NCI-H82 treated with DMSO at 0.1 percent for 48 hours (cell line): ENCODE results near the gene PARD3B.
"Not testable (repeated sequence)": the region's sequence is repeated elsewhere in the genome, so short reads cannot be mapped to it uniquely, and the experiment has no call there.

Source experiments
- DNase-seq: peaks from one replicate; lab custom pipeline; 2025; ENCODE audit not compliant: unreplicated experiment; lab: John Stamatoyannopoulos, UW

The PARD3B gene

DNA sequence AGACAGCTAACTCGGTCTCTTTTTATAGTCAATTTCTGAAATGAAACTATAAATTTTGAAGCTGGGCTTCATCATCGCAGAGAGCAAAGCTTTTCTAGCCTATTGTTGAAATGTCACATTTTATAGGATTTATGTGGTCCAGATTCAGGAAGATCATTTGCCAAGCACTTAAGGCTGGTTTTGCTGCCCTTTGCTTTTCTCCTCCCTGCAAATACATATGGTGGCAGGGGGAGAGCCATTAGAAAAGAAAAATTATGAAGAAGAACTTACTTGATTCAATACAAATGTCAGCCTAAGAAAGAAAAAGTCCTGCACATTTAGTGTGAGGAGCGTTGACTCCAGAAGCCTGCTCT lies 930.1 kb downstream of the PARD3B start:
- DNase-seq: no peak

DNA sequence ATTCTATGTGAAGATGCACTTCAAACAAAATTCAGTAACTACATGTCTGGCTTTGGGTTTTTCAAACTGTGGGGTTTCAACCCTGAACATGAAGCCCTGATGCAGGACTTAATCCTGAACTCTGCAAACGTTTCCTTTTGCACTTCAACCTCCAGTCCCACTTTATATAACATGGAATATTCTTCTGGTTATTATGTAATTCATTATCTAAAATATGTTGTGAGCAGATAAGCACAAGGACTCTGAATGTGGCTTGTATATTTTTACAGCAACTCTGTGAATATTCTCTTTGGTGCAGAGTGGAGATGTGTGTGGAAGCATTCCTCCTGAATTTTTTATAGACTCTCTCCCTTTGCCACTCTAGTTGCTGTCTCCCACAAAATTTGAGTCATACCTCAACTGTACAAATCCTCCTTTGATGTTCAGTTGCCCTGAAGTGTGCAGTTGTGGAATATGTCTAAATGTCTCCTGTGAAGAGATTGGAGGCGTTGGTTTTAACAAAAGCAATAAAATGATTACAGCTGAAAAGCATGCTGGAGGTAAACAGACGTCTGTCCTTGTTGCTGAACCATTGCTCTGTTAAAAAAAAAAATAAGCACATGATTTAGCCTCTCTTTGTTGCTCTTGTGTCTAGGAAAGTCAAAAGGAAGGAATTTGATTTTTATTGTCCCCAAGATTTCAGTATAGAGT lies 931.9 kb downstream of the PARD3B start:
- DNase-seq: no peak

DNA sequence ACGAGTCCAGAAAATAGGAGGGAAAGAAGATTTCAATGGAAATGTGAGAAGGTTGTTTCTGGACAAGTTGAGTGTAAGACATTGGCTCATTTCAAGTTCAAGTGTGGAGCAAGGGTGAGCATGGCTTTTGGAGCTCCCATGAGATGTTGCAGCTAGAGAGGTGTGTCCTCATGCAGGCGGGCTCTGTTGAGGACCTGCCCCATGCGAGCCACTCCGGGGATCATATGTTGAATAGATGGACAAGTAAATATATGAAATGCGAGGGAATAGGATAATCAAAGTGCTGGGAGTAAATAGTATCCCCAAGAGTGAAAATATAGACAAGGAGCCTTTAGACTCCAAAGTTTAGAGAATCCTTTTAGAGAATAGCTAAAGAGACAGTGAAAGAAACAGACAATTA lies 936.6 kb downstream of the PARD3B start:
- DNase-seq: no peak

DNA sequence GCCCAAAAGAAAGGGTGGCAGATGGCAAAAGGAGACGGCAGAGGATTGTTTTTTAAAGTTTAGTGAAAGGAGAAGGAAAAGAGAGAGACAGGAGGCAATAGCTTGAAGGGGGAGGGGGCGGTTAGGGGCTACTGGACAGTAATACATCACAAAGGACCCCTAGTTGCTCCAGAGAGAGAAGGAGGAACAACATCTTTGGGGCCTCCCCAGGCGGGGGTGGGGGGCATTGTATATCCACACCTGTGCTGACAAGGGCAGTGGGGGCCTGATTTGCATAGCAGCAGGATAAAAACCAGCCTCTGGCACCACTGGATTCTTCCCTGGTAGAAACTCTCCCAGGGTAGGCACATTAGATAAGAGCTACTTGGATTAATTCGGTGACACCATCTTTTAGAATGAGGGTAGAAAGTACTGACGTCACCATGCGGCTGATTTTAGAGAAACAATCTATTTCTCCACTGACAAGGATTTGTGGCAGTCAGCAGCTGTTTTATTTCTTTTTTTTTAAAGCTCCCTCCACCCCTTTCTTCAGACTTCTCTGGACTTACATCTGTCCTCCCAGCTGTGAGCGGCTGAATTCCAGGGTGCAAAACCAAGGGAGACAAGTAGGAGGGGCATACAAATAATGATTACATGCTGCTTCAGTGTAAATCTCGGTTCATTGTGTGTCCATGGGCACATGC lies 937.3 kb downstream of the PARD3B start:
- DNase-seq: no peak

DNA sequence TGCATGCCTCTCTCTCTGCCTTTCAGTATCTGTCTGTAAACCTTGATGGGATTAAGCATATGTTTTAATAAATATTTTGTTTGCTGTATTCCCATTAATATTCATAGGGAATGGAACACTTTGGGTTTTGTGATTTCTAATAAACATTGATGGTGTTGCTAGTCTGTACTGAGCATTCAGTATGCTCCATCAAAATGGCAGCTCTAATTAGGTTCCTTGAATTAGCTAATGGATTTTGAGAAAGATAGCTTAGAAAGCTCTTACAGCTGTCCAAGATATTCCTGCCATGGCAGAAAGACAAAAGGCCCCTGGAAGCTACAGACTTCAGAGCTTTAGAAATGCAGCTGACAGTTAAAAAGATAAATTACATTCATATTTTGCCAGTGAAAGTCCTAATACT lies 937.8 kb downstream of the PARD3B start:
- DNase-seq: no peak

DNA sequence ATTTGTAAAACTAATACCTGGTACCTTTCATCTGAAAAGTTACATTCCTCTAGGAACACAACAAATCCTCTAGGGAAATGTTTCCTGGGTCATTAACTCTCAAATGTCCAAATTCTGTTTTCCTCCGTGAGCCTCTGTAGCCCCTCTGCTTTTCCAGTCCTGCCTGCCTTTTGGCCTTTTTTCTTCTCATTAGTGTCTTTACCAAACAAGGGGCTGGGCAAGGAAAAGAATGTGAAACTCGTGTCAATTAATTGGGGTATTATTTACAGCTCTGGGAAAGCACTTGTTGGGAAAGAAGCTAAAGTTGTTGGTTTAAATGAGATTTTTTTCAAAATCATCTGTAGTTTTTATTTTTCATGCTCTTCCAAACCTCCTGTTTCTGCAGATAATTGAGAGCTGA lies 938.9 kb downstream of the PARD3B start:
- no peak for DNase-seq

DNA sequence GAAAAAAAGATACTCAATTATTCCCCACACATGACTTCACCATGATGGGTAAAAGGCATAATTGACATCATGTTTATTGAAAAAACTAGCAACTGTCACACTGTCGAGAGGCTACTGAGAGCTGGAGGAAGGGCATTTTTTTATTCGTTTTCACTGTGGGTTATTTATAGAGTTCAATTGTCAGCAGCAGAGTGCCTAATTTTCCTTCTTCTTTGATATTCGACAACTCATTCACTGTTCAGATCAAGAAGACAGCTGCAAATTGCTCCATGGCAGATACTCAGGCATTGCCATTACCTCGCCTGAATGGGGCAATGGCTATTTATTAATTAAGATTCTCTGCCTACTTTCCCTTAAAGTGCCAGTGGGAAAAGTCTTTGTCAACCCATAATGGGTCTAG lies 939.5 kb downstream of the PARD3B start:
- no peak for DNase-seq

DNA sequence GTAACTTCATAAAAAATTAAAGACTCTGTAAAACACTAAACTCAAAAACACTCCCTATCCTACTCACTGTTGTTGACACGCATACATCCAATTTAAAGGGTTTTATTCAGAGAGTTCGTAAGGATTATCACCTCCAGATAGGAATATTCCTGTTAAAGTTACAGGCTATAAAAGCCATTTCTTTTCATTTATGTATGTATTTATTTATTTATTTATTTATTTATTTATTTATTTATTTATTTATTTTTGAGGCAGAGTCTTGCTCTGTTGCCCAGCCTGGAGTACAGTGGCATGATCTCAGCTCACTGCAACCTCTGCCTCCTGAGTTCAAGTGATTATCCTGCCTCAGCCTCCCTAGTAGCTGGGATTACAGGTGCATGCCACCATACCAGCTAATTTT lies 948.3 kb downstream of the PARD3B start:
- not testable (repeated sequence) for DNase-seq

DNA sequence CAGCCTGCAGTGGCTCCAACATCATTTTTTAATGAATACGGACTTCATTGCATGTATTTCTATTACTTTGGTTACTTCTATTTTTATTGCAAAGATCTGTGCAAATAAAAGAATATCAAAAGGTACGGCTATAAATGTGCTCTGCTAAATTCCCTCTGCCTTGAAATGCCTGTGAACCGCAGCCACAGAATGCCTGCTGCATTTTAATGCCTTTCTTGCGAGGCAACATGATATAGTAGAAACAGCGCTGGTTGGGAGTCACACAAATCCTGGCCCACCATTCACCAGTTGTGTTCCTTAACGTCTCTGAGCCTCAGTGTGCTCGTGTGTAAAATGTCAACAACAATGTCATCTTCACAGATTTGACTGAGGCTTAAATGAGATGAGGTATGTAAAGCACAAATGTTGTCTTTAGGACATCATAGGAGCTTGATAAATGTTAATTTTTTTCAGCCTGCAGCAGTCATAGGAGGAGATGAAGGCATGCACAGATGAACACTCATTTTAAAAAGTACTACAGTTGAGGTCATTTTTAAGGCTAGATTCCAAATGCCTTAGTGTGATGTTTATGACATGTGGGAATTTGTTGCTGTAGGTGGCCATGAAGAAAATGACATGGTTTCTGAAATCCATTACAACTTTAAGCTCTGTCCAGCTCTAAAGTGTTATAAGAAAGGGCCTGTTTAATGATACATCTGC lies 949.4 kb downstream of the PARD3B start:
- DNase-seq: no peak

DNA sequence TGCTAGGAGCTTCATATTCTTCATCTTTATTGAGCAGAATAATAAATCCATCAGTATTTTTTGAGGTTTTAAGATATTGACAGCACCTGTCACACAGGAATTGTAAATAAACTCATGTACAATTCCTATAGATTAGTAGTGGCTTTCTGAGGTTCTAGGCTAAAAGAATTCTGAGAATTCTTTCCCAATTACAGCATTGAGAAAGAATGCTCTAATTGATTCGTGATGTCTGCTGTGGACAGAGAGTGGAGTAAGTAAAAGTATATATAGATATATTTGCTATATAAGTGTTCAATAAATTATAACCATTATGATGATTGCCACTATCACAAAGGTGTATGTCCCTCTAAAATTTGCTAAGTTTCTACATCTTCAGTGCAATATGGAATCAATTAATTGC lies 950.5 kb downstream of the PARD3B start:
- DNase-seq: no peak

DNA sequence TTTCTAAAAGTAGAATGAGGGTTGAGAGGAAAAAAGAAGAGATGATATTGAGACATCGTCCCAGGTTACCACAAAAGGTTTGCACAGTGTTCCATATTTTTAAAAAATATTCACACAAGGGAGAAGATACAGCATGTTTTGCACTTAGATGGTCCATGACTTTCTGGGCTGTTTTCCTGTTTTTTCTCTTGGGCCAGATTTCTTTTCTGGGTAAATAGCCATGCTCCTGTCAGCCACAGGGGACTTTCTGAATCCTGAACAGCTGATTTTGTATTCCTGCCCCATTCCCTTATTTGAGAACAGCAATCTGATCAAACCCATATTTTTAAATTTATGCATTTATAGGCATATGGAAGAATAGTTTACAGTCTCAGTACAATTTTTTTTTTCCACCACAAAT lies 951.1 kb downstream of the PARD3B start:
- DNase-seq: no peak

DNA sequence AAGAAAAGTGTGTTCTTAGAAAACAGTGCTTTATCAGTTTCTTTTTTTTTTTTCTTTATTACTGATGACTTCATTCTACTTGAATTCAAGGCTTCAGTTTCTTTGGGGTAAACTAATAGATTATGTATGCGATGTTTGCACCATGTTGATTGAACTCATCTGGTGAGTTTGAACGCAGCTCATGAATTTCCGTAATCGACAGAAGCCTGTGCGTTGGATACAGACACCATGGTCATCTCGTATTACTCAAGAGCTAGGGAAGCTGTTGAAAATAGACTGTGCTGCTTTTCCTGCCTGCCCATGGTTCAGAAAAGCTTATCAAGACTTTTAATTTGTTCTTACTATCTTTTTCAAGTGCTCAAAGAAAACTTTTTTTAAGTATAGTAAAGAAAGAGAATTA lies 951.5 kb downstream of the PARD3B start:
- DNase-seq: no peak

DNA sequence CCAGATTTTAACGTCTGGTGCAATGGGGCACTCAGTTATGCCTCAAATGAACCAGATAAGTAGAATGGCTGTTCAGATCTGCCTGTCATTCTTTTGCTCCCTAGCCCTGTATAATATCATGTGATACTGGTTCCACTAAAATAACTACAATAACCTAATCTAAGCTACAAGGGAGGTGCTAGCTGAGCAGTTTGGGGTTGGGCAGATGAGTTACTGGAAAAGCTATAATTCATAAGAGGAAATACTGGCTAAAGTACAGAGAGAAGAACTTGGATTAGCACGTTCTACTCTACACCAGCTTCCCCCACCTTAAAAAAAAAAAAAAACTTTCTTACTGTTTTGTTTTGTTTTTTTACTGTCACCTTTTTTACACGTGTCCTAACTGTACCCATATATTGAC lies 953.7 kb downstream of the PARD3B start:
- DNase-seq: no peak

DNA sequence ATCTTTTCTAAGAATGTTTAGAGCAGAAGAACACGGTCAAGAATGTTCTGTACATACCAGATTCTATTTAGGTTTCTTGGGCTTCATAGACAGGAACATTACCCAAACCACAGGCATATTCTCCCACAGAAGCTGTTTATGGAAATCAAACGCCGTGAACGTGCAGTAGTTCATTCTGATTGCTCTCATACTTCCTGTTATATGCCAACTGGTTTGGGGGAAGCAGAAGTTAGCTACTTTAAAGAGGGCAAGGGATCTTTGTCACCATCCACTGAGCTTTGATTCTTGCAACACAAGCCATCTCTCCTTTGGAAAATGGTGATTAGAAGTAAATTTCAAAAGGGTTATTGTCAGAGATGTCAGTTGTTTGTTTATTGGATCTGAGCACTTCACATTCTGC lies 954.8 kb downstream of the PARD3B start:
- no peak for DNase-seq

DNA sequence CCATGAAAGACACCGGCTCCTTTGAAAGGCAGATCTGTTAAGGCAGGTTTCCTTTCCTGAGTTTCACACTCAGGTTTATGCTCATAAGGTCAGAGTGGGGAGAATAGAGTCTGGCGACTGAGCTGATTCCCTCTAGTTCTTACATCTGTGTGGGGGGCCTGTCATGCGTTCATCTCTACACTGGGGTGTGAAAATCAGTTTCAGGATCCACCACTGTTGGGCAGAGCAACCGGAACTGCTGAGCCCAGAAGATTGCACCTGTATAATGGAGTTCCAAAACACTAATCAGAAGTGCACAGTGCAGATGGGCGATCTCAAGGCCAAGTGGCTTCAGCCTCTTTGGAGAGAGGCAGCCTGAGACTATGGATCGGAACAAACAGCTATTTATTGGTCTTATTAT lies 955.7 kb downstream of the PARD3B start:
- DNase-seq: no peak

DNA sequence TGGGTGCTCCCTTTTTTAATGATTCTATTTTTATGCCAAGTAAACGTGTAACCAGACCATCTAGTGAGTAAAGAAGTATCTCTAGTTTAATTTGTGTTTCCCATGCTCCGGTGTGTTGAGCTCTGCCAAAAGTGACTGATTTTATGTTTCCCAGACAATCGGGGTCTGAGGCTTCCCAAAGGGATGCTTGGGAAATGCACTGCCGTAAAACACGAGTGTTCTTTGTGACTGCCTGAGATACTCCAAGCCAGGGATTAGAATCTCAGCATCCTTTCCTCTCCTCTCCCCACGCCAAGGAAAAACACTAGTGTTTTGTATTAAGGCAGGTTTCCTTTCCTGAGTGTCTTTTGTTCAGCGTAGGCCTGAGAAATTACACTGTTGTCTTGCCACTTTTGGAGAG lies 956.6 kb downstream of the PARD3B start:
- no peak for DNase-seq

DNA sequence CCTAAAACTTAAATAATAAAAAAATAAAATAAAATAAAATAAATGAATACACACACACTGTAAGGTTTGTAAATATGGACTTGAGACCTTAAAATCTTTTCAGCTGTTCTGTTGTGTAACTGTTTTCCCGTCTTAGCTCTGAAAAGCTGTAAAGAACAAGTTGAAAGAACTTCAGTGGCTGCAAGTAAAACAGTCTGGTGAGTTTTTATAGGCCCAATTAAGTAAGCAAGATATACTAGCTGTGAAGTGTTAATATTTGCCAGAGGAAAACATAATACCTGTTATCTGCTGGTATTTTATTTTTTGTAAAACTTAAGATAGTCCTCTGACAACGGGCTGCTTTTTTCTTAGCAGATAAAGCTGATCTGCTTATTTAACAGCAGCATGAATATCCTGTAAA lies 960.1 kb downstream of the PARD3B start:
- no peak for DNase-seq

DNA sequence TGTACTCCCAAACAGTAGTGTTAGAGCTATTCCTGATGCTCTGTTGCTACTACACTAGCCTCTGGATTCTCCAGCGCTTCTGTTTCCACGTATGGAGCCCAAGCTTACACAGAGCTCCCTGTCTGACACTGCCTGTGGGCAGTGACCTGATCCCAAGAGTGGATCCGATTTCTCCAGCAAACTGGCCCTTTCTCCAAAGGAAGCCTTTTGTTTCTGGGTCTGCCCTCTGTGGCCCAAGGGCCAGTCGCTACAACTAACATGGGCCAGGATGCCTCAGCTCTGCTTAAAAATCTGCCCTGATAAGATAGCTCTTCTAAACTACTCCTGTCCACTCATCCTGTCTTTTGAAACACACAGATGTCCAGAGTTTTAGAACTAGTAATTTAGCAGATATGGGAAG lies 964.4 kb downstream of the PARD3B start:
- DNase-seq: no peak

DNA sequence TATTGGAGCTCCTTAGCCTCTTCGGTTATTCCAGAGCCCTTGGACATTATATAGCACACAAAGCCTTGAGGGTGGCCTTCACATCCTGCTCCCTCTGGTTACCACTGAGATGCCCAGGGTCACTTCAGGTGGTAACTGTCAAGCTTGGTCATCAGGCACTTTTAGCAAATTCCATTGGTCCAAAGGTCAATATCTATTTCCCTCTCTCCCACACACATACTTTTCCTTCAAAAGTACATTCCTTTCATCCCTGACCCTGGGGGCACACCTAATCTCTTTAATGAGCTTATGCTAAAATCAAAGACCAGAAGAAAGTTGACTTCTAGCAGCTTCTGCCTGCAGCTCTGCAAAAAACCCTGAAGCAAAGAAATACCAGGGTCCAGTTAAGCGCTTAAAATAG lies 965.1 kb downstream of the PARD3B start:
- DNase-seq: no peak

DNA sequence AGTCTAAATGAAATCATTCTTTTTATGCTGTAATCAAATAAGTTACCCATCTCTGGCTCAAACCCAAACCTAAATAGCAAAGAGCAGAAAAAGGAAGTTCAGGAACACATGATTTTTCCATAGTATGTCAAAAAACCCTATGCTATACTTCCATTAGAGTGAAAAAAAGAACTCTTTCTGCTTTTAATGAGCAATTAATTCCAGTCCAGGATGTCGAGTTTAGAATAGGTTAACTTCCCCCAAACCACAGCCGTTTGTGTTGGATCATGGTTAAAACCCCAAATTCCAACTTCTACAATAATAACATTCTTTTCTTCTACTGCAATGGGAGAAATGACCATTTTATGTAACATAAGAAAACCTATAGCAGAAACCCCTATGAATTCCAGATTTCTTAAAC lies 965.9 kb downstream of the PARD3B start:
- no peak for DNase-seq

DNA sequence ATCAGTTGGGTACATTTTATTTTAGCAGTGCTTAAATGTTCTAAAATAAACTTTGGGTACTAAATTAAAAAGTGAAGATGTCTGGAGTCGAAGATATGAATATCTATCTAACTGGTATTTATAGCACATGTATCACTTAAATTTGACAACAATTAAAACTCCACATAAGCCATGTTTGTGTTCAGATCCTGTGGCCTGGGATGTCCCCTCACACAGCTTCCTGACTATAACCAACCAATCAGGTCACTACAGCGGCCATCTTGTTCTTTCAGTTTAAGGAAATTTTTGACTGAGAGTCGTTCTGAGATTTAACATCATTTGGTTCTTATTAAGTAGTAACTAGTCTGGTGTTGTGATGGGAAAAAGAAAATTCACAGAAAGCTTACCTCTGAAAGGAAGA lies 966.4 kb downstream of the PARD3B start:
- no peak for DNase-seq

DNA sequence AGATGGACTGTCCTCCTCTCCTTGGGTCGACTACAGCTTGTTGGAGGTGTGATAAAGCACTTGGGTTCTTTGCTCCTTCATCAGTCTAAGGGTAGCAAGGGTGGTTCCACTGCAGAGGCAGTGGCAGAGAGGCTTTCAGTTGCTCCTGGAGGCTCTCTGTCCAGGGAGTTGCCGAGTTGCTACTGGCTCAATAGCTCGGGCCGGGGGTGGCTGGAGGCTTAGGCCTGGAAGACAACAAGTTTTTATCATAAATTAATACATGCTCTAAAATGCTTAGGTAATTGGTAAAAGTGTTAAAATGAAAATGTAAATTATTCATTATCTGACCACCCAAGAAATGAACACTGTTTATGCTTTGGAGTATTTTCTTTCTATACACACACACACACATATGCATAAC lies 975.0 kb downstream of the PARD3B start:
- no peak for DNase-seq

DNA sequence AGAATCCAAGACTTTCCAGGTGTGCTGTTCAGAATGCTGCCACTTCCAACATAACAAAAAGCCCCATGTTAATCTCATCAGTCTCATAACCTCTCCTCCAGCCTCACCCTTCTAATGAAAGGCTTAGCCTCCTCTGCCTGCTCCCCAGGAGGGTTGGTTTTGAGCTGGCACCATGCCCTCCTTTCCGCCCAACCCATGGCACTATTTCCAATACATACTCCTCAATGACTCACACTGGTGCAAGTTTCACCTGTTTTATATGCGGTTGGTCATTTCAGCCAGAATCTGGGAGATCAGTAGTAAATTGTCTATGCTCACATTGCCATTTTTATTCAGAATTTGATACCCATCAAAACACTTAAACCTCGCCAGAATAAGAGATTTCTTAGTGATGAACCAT lies 979.4 kb downstream of the PARD3B start:
- no peak for DNase-seq
